Activated CD4-positive, alpha-beta memory T cell treated with anti-CD3 and anti-CD28 coated beads, Interleukin-2, amount 10 ng/mL, durations not matched to agents 7 days and 5 days (primary cell): Measurements from ENCODE around the gene GATAD2B. TPM values are rescaled to one million over a fixed set of nuclear protein-coding genes. Genes with fewer than 3 reads are reported as not detected.
A peak's percentile ranks its signal among the peaks of the same experiment; 100 is the strongest.

Experiments used
- CTCF ChIA-PET: fragments of 350-600 bp; sonication (Branson Sonifier 250); formaldehyde crosslinking; loops from one replicate; lab custom pipeline; 2021; ENCODE audit warnings: antibody characterized with exemption, inconsistent platforms; lab: Charles Lee
- POLR2A ChIA-PET: fragments of 350-600 bp; sonication (Branson Sonifier 250); formaldehyde crosslinking; loops from one replicate; lab custom pipeline; 2021; ENCODE audit warnings: antibody characterized with exemption; lab: Charles Lee
- DNase-seq: peaks from one replicate; pipeline ENCODE4 v3.0.0-alpha.2; 2020
- H3K27ac Mint-ChIP-seq: one replicate; pipeline ENCODE4 v1.8.0; 2021; ENCODE audit warnings: mild to moderate bottlenecking, mixed read lengths
- H3K27me3 Mint-ChIP-seq: one replicate; pipeline ENCODE4 v1.8.0; 2021; ENCODE audit warnings: mixed read lengths
- H3K36me3 Mint-ChIP-seq: one replicate; pipeline ENCODE4 v1.8.0; 2021; ENCODE audit warnings: low read depth, mixed read lengths
- H3K4me1 Mint-ChIP-seq: one replicate; pipeline ENCODE4 v1.8.0; 2021; ENCODE audit warnings: mixed read lengths
- H3K4me3 Mint-ChIP-seq: one replicate; pipeline ENCODE4 v1.8.0; 2021; ENCODE audit warnings: mild to moderate bottlenecking, mixed read lengths
- H3K9me3 Mint-ChIP-seq: one replicate; pipeline ENCODE4 v1.8.0; 2021; ENCODE audit warnings: mixed read lengths
- total RNA-seq, 2 experiments: library from RNA; stranded (reverse); gene quantifications; one replicate each; pipeline ENCODE4 v1.2.3, GENCODE V29; 2021

GATAD2B gene
- total RNA-seq = 10 to 100 TPM; 70.8 to 71.1 TPM

- no peaks in the 10 kb centered on the region for H3K9me3 Mint-ChIP-seq
- peak; percentile 99 for DNase-seq
- peak within 1 kb of the TSS; percentile 88 for H3K27ac Mint-ChIP-seq
- H3K27me3 Mint-ChIP-seq = no peaks in the 10 kb centered on the region
- ChIA-PET POLR2A (interaction anchor here (0.6 to 7.1 kb wide), 35 partner anchors 9 to 482 kb away, joined by 3 to 165 read pairs (median 4); partner anchors contain the start of genes CHTOP, CREB3L4, CRTC2 and DENND4B), CTCF (interaction anchor here (1.3 to 3.9 kb wide), 5 partner anchors 18 to 125 kb away, joined by 3 to 52 read pairs (median 5); partner anchors contain the start of genes CREB3L4, DENND4B and RPS27)
- peaks cover 42% of the 10 kb centered on the region for H3K4me1 Mint-ChIP-seq
- H3K36me3 Mint-ChIP-seq = peaks cover 16% of the 10 kb centered on the region
- peak within 1 kb of the TSS; percentile 92 for H3K4me3 Mint-ChIP-seq
Measured at GRCh38 chr1:153922972-153923925, at the start of gene GATAD2B. Gene GATAD2B (minus strand): TSS chr1:153922972. CDS start chr1:153828347, 94,625 bp downstream.

GRCh38 chr1:153970346-153970745 is 47.6 kb upstream of the GATAD2B start:
- Mint-ChIP-seq H3K4me1 (peaks cover 67% of the 10 kb centered on the region), H3K9me3 (no peaks in the 10 kb centered on the region), H3K27ac (no peak overlapping the region), H3K36me3 (peaks cover 40% of the 10 kb centered on the region), H3K4me3 (no peak overlapping the region), H3K27me3 (no peaks in the 10 kb centered on the region)
- CTCF ChIA-PET = no interaction called here
- no peak for DNase-seq
- POLR2A ChIA-PET = interaction anchor here (1.3 to 1.4 kb wide), 2 partner anchors 7 to 26 kb away, joined by 3 to 4 read pairs; partner anchors contain the start of gene SLC39A1

GRCh38 chr1:153968972-153969371 is 46.2 kb upstream of the GATAD2B start:
- no peaks in the 10 kb centered on the region for H3K9me3 Mint-ChIP-seq
- DNase-seq = no peak
- CTCF ChIA-PET = interaction anchor here (0.8 to 1.0 kb wide), 2 partner anchors 9 to 22 kb away, joined by 3 to 4 read pairs; partner anchors contain the start of genes DENND4B and JTB
- no peak overlapping the region for H3K27ac Mint-ChIP-seq
- POLR2A ChIA-PET = interaction anchor here (1.0 to 4.7 kb wide), 5 partner anchors 8 to 47 kb away, joined by 4 to 97 read pairs (median 40); partner anchors contain the start of genes DENND4B, GATAD2B, JTB and RAB13
- peaks cover 64% of the 10 kb centered on the region for H3K4me1 Mint-ChIP-seq
- no peak overlapping the region for H3K4me3 Mint-ChIP-seq
- H3K27me3 Mint-ChIP-seq = no peaks in the 10 kb centered on the region
- peaks cover 29% of the 10 kb centered on the region for H3K36me3 Mint-ChIP-seq

GRCh38 chr1:153968408-153968807 is 45.6 kb upstream of the GATAD2B start:
- Mint-ChIP-seq H3K9me3 (no peaks in the 10 kb centered on the region), H3K36me3 (peaks cover 24% of the 10 kb centered on the region), H3K27ac (no peak overlapping the region), H3K4me3 (peak overlapping the region; percentile 80), H3K4me1 (peaks cover 68% of the 10 kb centered on the region), H3K27me3 (no peaks in the 10 kb centered on the region)
- ChIA-PET POLR2A (interaction anchor here (1.4 to 4.7 kb wide), 7 partner anchors 8 to 297 kb away, joined by 5 to 118 read pairs (median 51); partner anchors contain the start of genes CRTC2, DENND4B, GATAD2B and ILF2), CTCF (interaction anchor here (0.8 to 3.3 kb wide), 7 partner anchors 9 to 171 kb away, joined by 3 to 48 read pairs (median 9); partner anchors contain the start of genes DENND4B, GATAD2B, JTB and RAB13)
- DNase-seq = no peak

- Mint-ChIP-seq H3K27ac (peak overlapping the region; percentile 84), H3K27me3 (no peaks in the 10 kb centered on the region), H3K4me1 (peaks cover 64% of the 10 kb centered on the region), H3K9me3 (no peaks in the 10 kb centered on the region), H3K4me3 (peak overlapping the region; percentile 80), H3K36me3 (peaks cover 20% of the 10 kb centered on the region)
- ChIA-PET CTCF (interaction anchor here (1.3 to 3.3 kb wide), 12 partner anchors 9 to 457 kb away, joined by 3 to 48 read pairs (median 8); partner anchors contain the start of genes DENND4B, GATAD2B, JTB and RAB13), POLR2A (interaction anchor here (1.0 to 4.7 kb wide), 13 partner anchors 9 to 298 kb away, joined by 3 to 118 read pairs (median 6); partner anchors contain the start of genes CRTC2, DENND4B, GATAD2B and ILF2)
- DNase-seq = no peak
Measured at GRCh38 chr1:153968000-153968363, 45.2 kb upstream of the GATAD2B start.

GRCh38 chr1:153967107-153967999 is 44.6 kb upstream of the GATAD2B start, which contains the start of gene CREB3L4:
Gene CREB3L4 (plus strand): TSS chr1:153967902. CDS start chr1:153968526, 624 bp downstream.
- peak; percentile 87 for DNase-seq
- POLR2A ChIA-PET = interaction anchor here (0.8 to 4.7 kb wide), 20 partner anchors 9 to 427 kb away, joined by 3 to 118 read pairs (median 5); partner anchors contain the start of genes CHTOP, CRTC2, DENND4B and GATAD2B
- H3K9me3 Mint-ChIP-seq = no peaks in the 10 kb centered on the region
- H3K4me1 Mint-ChIP-seq = peaks cover 63% of the 10 kb centered on the region
- CTCF ChIA-PET = interaction anchor here (0.8 to 3.3 kb wide), 16 partner anchors 9 to 457 kb away, joined by 3 to 48 read pairs (median 6); partner anchors contain the start of genes CRTC2, DENND4B, GATAD2B and JTB
- H3K27me3 Mint-ChIP-seq = no peaks in the 10 kb centered on the region
- H3K36me3 Mint-ChIP-seq = peaks cover 15% of the 10 kb centered on the region
- H3K27ac Mint-ChIP-seq = peak within 1 kb of the TSS; percentile 84
- H3K4me3 Mint-ChIP-seq = peak within 1 kb of the TSS; percentile 80

- no peaks in the 10 kb centered on the region for H3K27me3 Mint-ChIP-seq
- peaks cover 26% of the 10 kb centered on the region for H3K36me3 Mint-ChIP-seq
- peaks cover 69% of the 10 kb centered on the region for H3K4me1 Mint-ChIP-seq
- H3K27ac Mint-ChIP-seq = peak overlapping the region; percentile 82
- peak overlapping the region; percentile 83 for H3K4me3 Mint-ChIP-seq
- POLR2A ChIA-PET = interaction anchor here (0.9 to 4.6 kb wide), 12 partner anchors 10 to 432 kb away, joined by 3 to 44 read pairs (median 7); partner anchors contain the start of genes CHTOP, DENND4B, GATAD2B and JTB
- H3K9me3 Mint-ChIP-seq = no peaks in the 10 kb centered on the region
- DNase-seq = no peak
- CTCF ChIA-PET = interaction anchor here (1.4 to 3.0 kb wide), 5 partner anchors 14 to 371 kb away, joined by 3 to 23 read pairs (median 11); partner anchors contain the start of genes CHTOP, DENND4B, JTB and RAB13
Measured at GRCh38 chr1:153963850-153964331, 41.1 kb upstream of the GATAD2B start.

- H3K4me1 Mint-ChIP-seq = peaks cover 68% of the 10 kb centered on the region
- peak within 1 kb of the TSS; percentile 83 for H3K4me3 Mint-ChIP-seq
- POLR2A ChIA-PET = interaction anchor here (0.7 to 4.6 kb wide), 18 partner anchors 8 to 1121 kb away, joined by 3 to 44 read pairs (median 4); partner anchors contain the start of genes CHTOP, DENND4B, GATAD2B and JTB
Measured at GRCh38 chr1:153963030-153963849, 40.5 kb upstream of the GATAD2B start, which contains the start of gene SLC39A1. Gene SLC39A1 (minus strand): TSS chr1:153963537. CDS start chr1:153962715, 822 bp downstream.

GRCh38 chr1:153962088-153963029 is 39.6 kb upstream of the GATAD2B start:
- H3K4me3 Mint-ChIP-seq = peak overlapping the region; percentile 83
- H3K4me1 Mint-ChIP-seq = peaks cover 61% of the 10 kb centered on the region
- ChIA-PET CTCF (interaction anchor here (0.6 to 3.0 kb wide), 8 partner anchors 10 to 328 kb away, joined by 3 to 23 read pairs (median 4); partner anchors contain the start of genes CHTOP, DENND4B, JTB and RAB13), POLR2A (interaction anchor here (0.7 to 4.6 kb wide), 17 partner anchors 8 to 1122 kb away, joined by 3 to 44 read pairs (median 4); partner anchors contain the start of genes CHTOP, DENND4B, GATAD2B and JTB)
- peaks cover 37% of the 10 kb centered on the region for H3K36me3 Mint-ChIP-seq
- no peaks in the 10 kb centered on the region for H3K9me3 Mint-ChIP-seq
- no peak for DNase-seq
- peak overlapping the region; percentile 82 for H3K27ac Mint-ChIP-seq
- no peaks in the 10 kb centered on the region for H3K27me3 Mint-ChIP-seq

More at GRCh38 chr1:153963030-153963849, 40.5 kb upstream of the GATAD2B start, which contains the start of gene SLC39A1:
- no peaks in the 10 kb centered on the region for H3K27me3 Mint-ChIP-seq
- H3K36me3 Mint-ChIP-seq = peaks cover 32% of the 10 kb centered on the region
- CTCF ChIA-PET = interaction anchor here (1.0 to 3.0 kb wide), 8 partner anchors 10 to 372 kb away, joined by 3 to 23 read pairs (median 5); partner anchors contain the start of genes CHTOP, DENND4B, JTB and RAB13
- peak; percentile 96 for DNase-seq
- peak within 1 kb of the TSS; percentile 82 for H3K27ac Mint-ChIP-seq
- H3K9me3 Mint-ChIP-seq = no peaks in the 10 kb centered on the region
